ENCODE results near the gene METTL9.
"Not testable (repeated sequence)": the region's sequence is repeated elsewhere in the genome, so short reads cannot be mapped to it uniquely, and the experiment has no call there.

The METTL9 gene

GRCh38 chr16:21599122-21600030 lies at the start of gene METTL9:
Gene METTL9 (plus strand): TSS chr16:21599577. CDS start chr16:21599734, 157 bp downstream.
- H3K4me3 ChIP-seq (ENCODE audit: low read length): peak within 1 kb of the TSS; percentile 96
- no peak for TF ChIP-seq ZNF274 (IDR thresholded peaks at IDR 0.05; ENCODE audit: low read depth, low read length)

GRCh38 chr16:21549975-21550374 lies 49.4 kb upstream of the METTL9 start:
- H3K4me3 ChIP-seq (ENCODE audit: low read length): not testable (repeated sequence)

- not testable (repeated sequence) for H3K4me3 ChIP-seq (ENCODE audit: low read length)
Observed at GRCh38 chr16:21550435-21550834, 48.9 kb upstream of the METTL9 start.

GRCh38 chr16:21551076-21551475 lies 48.3 kb upstream of the METTL9 start:
- not testable (repeated sequence) for H3K4me3 ChIP-seq (ENCODE audit: low read length)

- H3K4me3 ChIP-seq (ENCODE audit: low read length): not testable (repeated sequence)
Observed at GRCh38 chr16:21551600-21551999, 47.8 kb upstream of the METTL9 start.

- not testable (repeated sequence) for H3K4me3 ChIP-seq (ENCODE audit: low read length)
Observed at GRCh38 chr16:21553481-21554296, 45.7 kb upstream of the METTL9 start.

GRCh38 chr16:21554795-21555585 lies 44.4 kb upstream of the METTL9 start:
- TF ChIP-seq ZNF274 (IDR thresholded peaks at IDR 0.05; ENCODE audit: low read depth, low read length): no peak
- no peak overlapping the region; the same call in 1 of the 2 replicates for H3K4me3 ChIP-seq (ENCODE audit: low read length)

GRCh38 chr16:21555621-21556020 lies 43.8 kb upstream of the METTL9 start:
- H3K4me3 ChIP-seq (ENCODE audit: low read length): not testable (repeated sequence)

- H3K4me3 ChIP-seq (ENCODE audit: low read length): not testable (repeated sequence)
Observed at GRCh38 chr16:21556026-21556595, 43.3 kb upstream of the METTL9 start.

- H3K4me3 ChIP-seq (ENCODE audit: low read length): not testable (repeated sequence)
Observed at GRCh38 chr16:21556651-21557241, 42.6 kb upstream of the METTL9 start.

GRCh38 chr16:21560462-21560861 lies 38.9 kb upstream of the METTL9 start:
- H3K4me3 ChIP-seq (ENCODE audit: low read length): no peak overlapping the region
- no peak for TF ChIP-seq ZNF274 (IDR thresholded peaks at IDR 0.05; ENCODE audit: low read depth, low read length)

GRCh38 chr16:21563676-21564075 lies 35.7 kb upstream of the METTL9 start:
- TF ChIP-seq ZNF274 (IDR thresholded peaks at IDR 0.05; ENCODE audit: low read depth, low read length): no peak
- H3K4me3 ChIP-seq (ENCODE audit: low read length): no peak overlapping the region

- H3K4me3 ChIP-seq (ENCODE audit: low read length): not testable (repeated sequence)
Observed at GRCh38 chr16:21564367-21564766, 35.0 kb upstream of the METTL9 start.

- TF ChIP-seq ZNF274 (IDR thresholded peaks at IDR 0.05; ENCODE audit: low read depth, low read length): no peak
- H3K4me3 ChIP-seq (ENCODE audit: low read length): no peak overlapping the region
Observed at GRCh38 chr16:21565507-21565860, 33.9 kb upstream of the METTL9 start.
